ENCODE measurements around the gene C22orf42.

C22orf42 gene

DNA sequence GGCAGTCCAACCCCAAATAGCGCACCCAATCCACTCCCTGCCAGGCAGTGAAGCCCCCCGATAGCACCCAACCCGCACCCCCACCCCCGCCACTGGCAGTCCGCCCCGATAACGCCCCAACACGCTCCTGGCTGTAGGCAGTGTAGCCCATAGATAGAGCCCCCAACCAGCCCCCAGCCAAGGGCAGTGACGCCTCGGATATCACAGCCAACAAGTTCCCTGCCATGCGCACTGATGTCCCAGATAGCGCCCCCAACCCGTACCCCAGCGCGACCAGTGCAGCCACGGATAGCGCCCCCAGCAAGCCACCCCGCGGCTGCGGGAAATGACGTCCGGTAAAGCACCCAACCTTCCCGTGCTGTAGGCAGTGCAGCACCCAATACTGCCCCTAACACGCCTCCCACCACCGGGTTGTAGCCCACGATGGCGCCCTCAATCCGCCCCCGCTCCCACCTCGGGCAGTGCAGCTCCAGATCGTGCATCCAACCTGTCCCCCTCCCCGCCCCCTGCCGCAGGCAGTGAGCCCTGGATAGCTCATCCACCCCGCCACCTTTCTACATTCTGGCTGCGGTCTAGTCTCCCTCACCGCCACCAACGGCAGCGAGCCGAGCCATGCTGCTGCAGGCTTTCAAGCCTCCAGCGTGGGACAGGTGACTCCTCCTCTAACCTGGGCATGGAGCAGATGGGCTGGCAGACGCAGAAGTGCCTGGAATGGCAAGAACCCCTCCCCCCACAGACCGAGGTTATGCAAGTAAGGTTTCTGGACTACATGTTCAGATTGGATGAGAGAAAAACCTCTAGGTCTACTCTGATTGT, 45.1 kb upstream of the C22orf42 start:
- TF ChIP-seq, protein P1, sequence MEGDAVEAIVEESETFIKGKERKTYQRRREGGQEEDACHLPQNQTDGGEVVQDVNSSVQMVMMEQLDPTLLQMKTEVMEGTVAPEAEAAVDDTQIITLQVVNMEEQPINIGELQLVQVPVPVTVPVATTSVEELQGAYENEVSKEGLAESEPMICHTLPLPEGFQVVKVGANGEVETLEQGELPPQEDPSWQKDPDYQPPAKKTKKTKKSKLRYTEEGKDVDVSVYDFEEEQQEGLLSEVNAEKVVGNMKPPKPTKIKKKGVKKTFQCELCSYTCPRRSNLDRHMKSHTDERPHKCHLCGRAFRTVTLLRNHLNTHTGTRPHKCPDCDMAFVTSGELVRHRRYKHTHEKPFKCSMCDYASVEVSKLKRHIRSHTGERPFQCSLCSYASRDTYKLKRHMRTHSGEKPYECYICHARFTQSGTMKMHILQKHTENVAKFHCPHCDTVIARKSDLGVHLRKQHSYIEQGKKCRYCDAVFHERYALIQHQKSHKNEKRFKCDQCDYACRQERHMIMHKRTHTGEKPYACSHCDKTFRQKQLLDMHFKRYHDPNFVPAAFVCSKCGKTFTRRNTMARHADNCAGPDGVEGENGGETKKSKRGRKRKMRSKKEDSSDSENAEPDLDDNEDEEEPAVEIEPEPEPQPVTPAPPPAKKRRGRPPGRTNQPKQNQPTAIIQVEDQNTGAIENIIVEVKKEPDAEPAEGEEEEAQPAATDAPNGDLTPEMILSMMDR (conservative IDR thresholded peaks at IDR 0.05), result peak; percentile 2; the same call in 1 of the 2 replicates
- TF ChIP-seq ZFX (IDR thresholded peaks at IDR 0.05), result no peak
- H3K27ac ChIP-seq, result peak overlapping the region; percentile 77

DNA sequence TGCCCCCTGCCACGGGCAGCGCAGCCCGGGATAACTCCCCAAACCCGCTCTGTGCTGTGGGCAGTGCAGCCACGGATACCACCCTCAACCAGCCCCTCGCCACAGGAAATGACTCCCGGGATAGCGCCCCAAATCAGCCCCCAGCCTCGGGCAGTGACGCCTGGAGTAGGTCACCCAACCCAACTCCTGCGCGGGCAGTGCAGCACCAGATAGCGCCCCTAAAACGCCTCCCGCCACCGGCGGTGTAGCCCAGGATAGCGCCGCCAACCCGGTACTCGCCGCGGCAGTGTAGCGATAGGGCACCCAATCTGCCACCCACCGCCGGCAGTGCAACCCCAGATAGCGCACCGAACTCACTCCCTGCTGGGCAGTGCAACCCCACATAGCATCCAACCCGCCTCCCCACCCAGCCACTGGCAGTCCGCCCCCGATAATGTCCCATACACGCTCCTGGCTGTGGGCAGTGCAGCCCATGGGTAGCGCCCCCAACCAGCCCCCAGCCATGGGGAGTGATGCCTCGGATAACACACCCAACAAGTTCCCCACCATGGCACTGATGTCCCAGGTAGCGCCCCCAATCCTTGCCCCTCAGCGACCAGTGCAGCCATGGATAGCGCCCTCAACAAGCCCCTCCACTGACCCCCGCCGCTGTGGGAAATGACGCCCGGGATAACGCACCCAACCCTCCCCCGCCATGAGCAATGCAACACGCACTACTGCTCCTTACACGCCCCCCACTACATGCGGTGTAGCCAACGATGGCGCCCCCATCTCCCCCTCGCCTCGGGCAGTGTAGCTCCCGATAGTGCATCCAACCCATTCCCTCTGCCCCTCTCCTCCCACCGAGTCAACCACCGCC, 44.3 kb upstream of the C22orf42 start:
- no peak for TF ChIP-seq ZFX (IDR thresholded peaks at IDR 0.05)
- TF ChIP-seq, protein P1 (conservative IDR thresholded peaks at IDR 0.05), result no peak

DNA sequence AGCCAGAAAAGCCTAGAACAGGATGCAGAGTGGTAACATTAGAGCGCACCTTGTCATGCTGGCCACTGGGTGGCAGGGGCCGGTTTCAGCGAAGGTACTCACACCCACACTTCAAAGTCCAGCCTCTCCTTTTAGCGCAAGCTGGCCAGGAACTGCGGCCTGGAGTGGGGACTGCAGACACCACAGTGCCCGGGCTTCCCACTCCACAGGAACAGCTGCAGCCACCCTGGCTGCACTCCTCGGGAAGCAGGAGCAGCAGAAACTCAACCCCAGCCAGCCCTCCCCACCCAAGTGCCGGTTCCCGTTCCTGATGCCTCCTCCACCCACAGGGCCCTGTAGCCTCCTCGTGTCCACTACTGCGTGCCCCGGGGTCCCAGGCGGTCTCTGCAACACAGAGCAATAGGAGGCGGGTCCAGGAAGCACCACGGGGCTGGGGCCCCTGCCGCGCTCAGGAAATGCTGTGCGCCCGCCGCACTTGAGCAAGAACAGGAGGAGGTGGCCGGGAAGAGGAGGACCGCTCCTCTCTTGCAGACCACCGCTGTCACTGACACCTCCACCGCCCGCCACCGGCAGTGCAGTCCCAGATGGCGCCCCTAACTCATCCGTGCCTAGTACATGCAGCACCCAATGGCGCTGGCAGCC, 43.6 kb upstream of the C22orf42 start:
- no peak for TF ChIP-seq ZFX (IDR thresholded peaks at IDR 0.05)
- TF ChIP-seq, protein P1 (conservative IDR thresholded peaks at IDR 0.05), result peak; percentile 85
- peak overlapping the region; percentile 77; the same call in 1 of the 2 replicates for H3K27ac ChIP-seq

More for the DNA sequence above, 44.3 kb upstream of the C22orf42 start:
- H3K27ac ChIP-seq, result peak overlapping the region; percentile 77

DNA sequence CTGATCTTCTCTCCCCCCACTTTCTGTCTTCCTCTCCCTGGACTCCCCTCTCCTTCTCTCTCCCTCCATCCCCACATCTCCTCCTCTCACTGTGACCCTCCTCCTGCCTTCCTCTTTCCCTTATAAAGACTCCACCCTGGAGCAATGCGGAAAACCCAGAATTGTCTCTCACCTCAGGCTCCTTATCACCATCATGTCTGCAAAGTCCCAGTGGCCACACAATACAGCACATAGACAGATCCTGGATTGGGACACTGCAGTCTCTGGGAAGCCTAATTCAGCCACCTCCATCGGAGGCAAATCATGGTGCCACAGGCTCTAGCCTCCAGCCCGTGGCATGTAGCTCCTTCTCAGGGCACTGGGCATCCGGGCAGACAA, 43.0 kb upstream of the C22orf42 start:
- peak overlapping the region; percentile 20; the same call in 1 of the 2 replicates for H3K27ac ChIP-seq
- TF ChIP-seq, protein P1 (conservative IDR thresholded peaks at IDR 0.05), result no peak
- no peak for TF ChIP-seq ZFX (IDR thresholded peaks at IDR 0.05)

DNA sequence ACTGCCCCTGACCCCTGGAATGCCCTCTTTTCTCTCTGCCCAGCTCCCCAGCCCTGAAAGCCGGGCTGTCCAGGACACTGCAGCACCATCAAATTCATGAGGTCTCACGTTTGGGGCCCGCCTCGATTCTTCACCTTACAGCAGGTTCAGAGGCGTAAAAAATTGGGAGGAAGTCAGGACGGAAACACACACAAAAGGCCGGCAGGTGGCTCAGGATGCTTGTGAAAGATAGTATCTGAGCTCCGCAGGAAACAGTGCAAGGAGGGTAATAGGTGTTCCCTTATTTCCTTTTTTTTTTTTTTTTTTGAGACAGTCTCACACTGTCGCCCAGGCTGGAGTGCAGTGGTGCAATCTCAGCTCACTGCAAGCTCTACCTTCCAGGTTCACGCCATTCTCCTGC, 41.6 kb upstream of the C22orf42 start:
- TF ChIP-seq, protein P1 (conservative IDR thresholded peaks at IDR 0.05), result no peak
- TF ChIP-seq ZFX (IDR thresholded peaks at IDR 0.05), result no peak
- no peak overlapping the region for H3K27ac ChIP-seq

DNA sequence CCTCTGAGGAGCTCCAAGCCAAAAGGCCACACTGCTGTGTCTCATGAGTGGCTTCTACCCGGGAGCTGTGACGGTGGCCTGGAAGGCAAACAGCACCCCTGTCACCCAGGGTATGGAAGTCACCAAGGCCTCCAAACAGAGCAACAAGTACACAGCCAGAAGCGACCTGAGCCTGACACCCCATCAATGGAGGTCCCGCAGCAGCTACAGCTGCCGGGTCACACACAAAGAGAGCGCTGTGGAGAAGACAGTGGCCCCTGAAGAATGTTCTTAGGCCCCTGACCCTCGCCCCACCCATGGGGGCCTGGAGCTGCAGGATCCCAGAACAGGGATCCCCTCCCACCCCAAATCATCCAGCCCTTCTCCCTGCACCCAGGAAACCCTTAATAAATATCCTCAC, 40.9 kb upstream of the C22orf42 start:
- TF ChIP-seq, protein P1 (conservative IDR thresholded peaks at IDR 0.05), result no peak
- no peak for TF ChIP-seq ZFX (IDR thresholded peaks at IDR 0.05)

More for the DNA sequence above, 40.9 kb upstream of the C22orf42 start:
- no peak overlapping the region for H3K27ac ChIP-seq

All from C4-2B (cell line).